SK-N-SH (cell line): ENCODE measurements around the gene KLK3. TPM values are rescaled to one million over a fixed set of nuclear protein-coding genes. Genes with fewer than 3 reads are reported as not detected.

ENCODE experiments used
- CTCF ChIA-PET: fragments of 300-600, 350-600 bp; formaldehyde crosslinking; extraction: SDS; loops from one replicate; lab custom pipeline; 2021; lab: Yijun Ruan, JAX
- POLR2A ChIA-PET: fragments of 350-600 bp; sonication (Branson Sonifier 250); formaldehyde crosslinking; extraction: SDS; loops from one replicate; lab custom pipeline; 2020; ENCODE audit warnings: antibody characterized with exemption, inconsistent platforms; lab: Yijun Ruan, JAX
- DNase-seq: peaks from one replicate; pipeline ENCODE4 v3.0.0; 2012
- H2AFZ ChIP-seq: fragments of 200-600 bp; sonication (generic); 2 replicates; pipeline ENCODE4 v1.8.1; 2016; ENCODE audit warnings: antibody characterized with exemption, mild to moderate bottlenecking, low read depth
- H3F3A ChIP-seq: fragments of 200-600 bp; sonication (generic); replicated peaks from 2 replicates; pipeline ENCODE3; 2016; ENCODE audit warnings: antibody characterized with exemption, mild to moderate bottlenecking; ENCODE audit not compliant: insufficient read depth
- H3K27ac ChIP-seq, 2 experiments: fragments of 200-500 bp in 1 of 2; fragments of 200-600 bp in 1 of 2; sonication (Bioruptor generic) in 1 of 2; sonication (generic), shearing (Covaris generic) in 1 of 2; 2 replicates each; pipeline versions ENCODE4 v1.5.1 to v1.6.1; 2014 to 2016; ENCODE audit warnings: low read depth in 2 of 2, inconsistent platforms in 1 of 2, low read length in 1 of 2, mild to moderate bottlenecking in 1 of 2, mixed read lengths in 1 of 2
- H3K27me3 ChIP-seq: fragments of 200-600 bp; sonication (generic), shearing (Covaris generic); 2 replicates; pipeline ENCODE4 v1.6.1; 2016; ENCODE audit warnings: mixed run types; ENCODE audit not compliant: insufficient read depth
- H3K36me3 ChIP-seq, 2 experiments: fragments of 200-500 bp in 1 of 2; fragments of 200-600 bp in 1 of 2; sonication (Bioruptor generic) in 1 of 2; sonication (generic) in 1 of 2; replicated peaks in 1 of 2; 2 replicates each; pipeline versions ENCODE3 to v1.5.1; 2014 to 2016; ENCODE audit warnings: low read length in 1 of 2, mild to moderate bottlenecking in 1 of 2; ENCODE audit not compliant: insufficient read depth in 2 of 2, control insufficient read depth in 1 of 2
- H3K4me1 ChIP-seq, 2 experiments: fragments of 200-500 bp in 1 of 2; fragments of 200-600 bp in 1 of 2; sonication (Bioruptor generic) in 1 of 2; sonication (generic), shearing (Covaris generic) in 1 of 2; 2 replicates each; pipeline versions ENCODE4 v1.5.1 to v1.6.1; 2014 to 2016; ENCODE audit warnings: low read depth in 1 of 2, low read length in 1 of 2, mixed run types in 1 of 2; ENCODE audit not compliant: insufficient read depth in 2 of 2, control insufficient read depth in 1 of 2
- H3K4me2 ChIP-seq: fragments of 200-600 bp; sonication (generic), shearing (Covaris generic); 2 replicates; pipeline ENCODE4 v1.6.1; 2017; ENCODE audit warnings: mixed run types
- H3K4me3 ChIP-seq, 2 experiments: fragments of 200-500 bp in 1 of 2; fragments of 200-600 bp in 1 of 2; sonication (Bioruptor generic) in 1 of 2; sonication (generic), shearing (Covaris generic) in 1 of 2; 2 replicates each; pipeline versions ENCODE4 v1.5.1 to v1.8.1; 2014 to 2016; ENCODE audit warnings: low read depth in 2 of 2, inconsistent platforms in 1 of 2, low read length in 1 of 2, mild to moderate bottlenecking in 1 of 2, mixed read lengths in 1 of 2, moderate library complexity in 1 of 2
- H3K79me2 ChIP-seq: fragments of 200-600 bp; sonication (generic); 2 replicates; pipeline ENCODE4 v1.8.1; 2017; ENCODE audit warnings: mild to moderate bottlenecking; ENCODE audit not compliant: insufficient read depth
- H3K9ac ChIP-seq: fragments of 200-600 bp; sonication (generic); 2 replicates; pipeline ENCODE4 v1.6.1; 2017; ENCODE audit warnings: mixed run types
- H3K9me2 ChIP-seq: fragments of 200-600 bp; sonication (generic); 2 replicates; pipeline ENCODE4 v1.6.1; 2017; ENCODE audit warnings: mixed run types
- H3K9me3 ChIP-seq: fragments of 200-600 bp; sonication (generic); 2 replicates; pipeline ENCODE4 v1.6.1; 2017; ENCODE audit warnings: mixed run types, mild to moderate bottlenecking, moderate library complexity
- H4K20me1 ChIP-seq: fragments of 200-600 bp; sonication (generic); 2 replicates; pipeline ENCODE4 v1.6.1; 2017; ENCODE audit warnings: mild to moderate bottlenecking, mixed run types; ENCODE audit not compliant: insufficient read depth
- ELF1 ChIP-seq: IDR thresholded peaks from 2 replicates; pipeline ENCODE4 v1.4.0; 2012
- EZH2phosphoT487 ChIP-seq: fragments of 200-600 bp; sonication (generic); IDR thresholded peaks from 2 replicates; pipeline ENCODE4 v1.6.1; 2017; ENCODE audit warnings: low read depth, mixed run types, mild to moderate bottlenecking, antibody characterized with exemption, moderate library complexity, borderline replicate concordance
- FOSL2 ChIP-seq: IDR thresholded peaks from 2 replicates; pipeline ENCODE4 v1.4.0; 2012; ENCODE audit warnings: low read depth, mild to moderate bottlenecking, moderate library complexity, borderline replicate concordance
- FOXM1 ChIP-seq: IDR thresholded peaks from 2 replicates; pipeline ENCODE4 v1.4.0; 2012; ENCODE audit warnings: low read depth, mild to moderate bottlenecking
- MEF2A ChIP-seq: IDR thresholded peaks from 2 replicates; pipeline ENCODE4 v1.4.0; 2012; ENCODE audit warnings: low read depth, borderline replicate concordance
- MXI1 ChIP-seq: IDR thresholded peaks from 2 replicates; pipeline ENCODE4 v1.6.1; 2012; ENCODE audit warnings: mild to moderate bottlenecking, low read depth, low read length, improper control_type of control experiment
- NRF1 ChIP-seq: IDR thresholded peaks from 2 replicates; pipeline ENCODE4 v1.6.1; 2012; ENCODE audit warnings: low read depth, mild to moderate bottlenecking, low read length
- POLR2AphosphoS5 ChIP-seq: IDR thresholded peaks from 2 replicates; pipeline ENCODE4 v1.6.1; 2012; ENCODE audit warnings: low read depth, low read length
- RFX5 ChIP-seq: IDR thresholded peaks from 2 replicates; pipeline ENCODE4 v1.6.1; 2012; ENCODE audit warnings: mild to moderate bottlenecking, improper control_type of control experiment, low read length
- SIN3A ChIP-seq: IDR thresholded peaks from 2 replicates; pipeline ENCODE4 v1.6.1; 2012; ENCODE audit warnings: low read depth, mild to moderate bottlenecking, low read length, moderate library complexity, borderline replicate concordance
- SMC3 ChIP-seq: IDR thresholded peaks from 2 replicates; pipeline ENCODE4 v1.6.1; 2012; ENCODE audit warnings: low read depth, low read length, improper control_type of control experiment
- TEAD4 ChIP-seq: IDR thresholded peaks from 2 replicates; pipeline ENCODE4 v1.4.0; 2012; ENCODE audit warnings: mild to moderate bottlenecking, borderline replicate concordance; ENCODE audit not compliant: insufficient read depth
- USF1 ChIP-seq: IDR thresholded peaks from 2 replicates; pipeline ENCODE4 v1.4.0; 2012; ENCODE audit warnings: low read depth, borderline replicate concordance
- YY1 ChIP-seq: IDR thresholded peaks from 2 replicates; pipeline ENCODE4 v1.4.0; 2012; ENCODE audit warnings: low read depth, mild to moderate bottlenecking
- WGBS: methylation state at CpG from one replicate; pipeline ENCODE4 v1.1.6; 2017; ENCODE audit warnings: low lambda C conversion rate; 5-methylcytosine and 5-hydroxymethylcytosine counted together
- polyA plus RNA-seq, 3 experiments: library from polyadenylated mRNA; depleted of rRNA; stranded (reverse); fragments of >200 nt; gene quantifications; 2 replicates each; pipeline ENCODE4 v1.2.3, GENCODE V29; 2012
- TF ChIP-seq, protein P1 (sequence below): fragments of 200-600 bp; sonication (generic); IDR thresholded peaks from 2 replicates; pipeline ENCODE4 v1.6.1; 2017; ENCODE audit warnings: antibody characterized with exemption, mild to moderate bottlenecking, moderate library complexity
- TF ChIP-seq, protein P2 (sequence below): IDR thresholded peaks from 2 replicates; pipeline ENCODE4 v1.6.1; 2012; ENCODE audit warnings: mild to moderate bottlenecking, low read depth, low read length, moderate library complexity
- TF ChIP-seq, protein P3 (sequence below): IDR thresholded peaks from 2 replicates; pipeline ENCODE4 v1.4.0; 2012; ENCODE audit warnings: low read depth
- TF ChIP-seq, protein P4 (sequence below): IDR thresholded peaks from 2 replicates; pipeline ENCODE4 v1.4.0; 2012; ENCODE audit warnings: low read depth, borderline replicate concordance

Gene KLK3
- polyA plus RNA-seq, 1 of the 3 experiments (the other 2 are of a cell fraction): not detected

DNA sequence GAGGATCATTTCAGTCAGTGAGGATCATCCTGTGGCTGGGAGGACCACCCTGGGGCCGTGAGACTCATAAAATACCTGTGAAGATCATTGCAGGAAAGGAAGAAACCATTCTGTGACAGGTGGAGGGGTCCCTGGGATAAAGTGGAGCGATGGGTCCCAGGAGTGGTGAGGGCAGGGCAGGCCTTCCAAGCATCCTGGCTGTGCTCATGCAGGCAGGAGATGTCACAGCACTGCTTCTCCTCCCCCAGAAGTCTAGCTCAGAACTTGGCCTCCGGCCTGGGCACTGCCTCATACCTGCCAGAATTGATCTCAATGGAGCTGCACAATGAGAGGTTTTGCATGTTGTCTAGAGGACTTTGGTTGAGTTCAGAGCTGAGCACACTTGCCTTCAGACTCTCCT, 42.2 kb upstream of the KLK3 start:
- ChIA-PET POLR2A (no interaction called here), CTCF (interaction anchor here (1.1 kb wide), 1 partner anchor 26 kb away, joined by 3 read pairs; no protein-coding TSS in a partner anchor)
- Histone ChIP-seq H3K4me2 (no peak overlapping the region), H3K9me3 (no peaks in the 10 kb centered on the region), H4K20me1 (no peaks in the 10 kb centered on the region), H3K79me2 (no peaks in the 10 kb centered on the region), H3K4me3 (no peak overlapping the region), H3K9me2 (no peaks in the 10 kb centered on the region), H2AFZ (no peak overlapping the region), H3K9ac (no peak overlapping the region), H3F3A (no peaks in the 10 kb centered on the region), H3K36me3 (no peaks in the 10 kb centered on the region), H3K27ac (no peak overlapping the region), H3K4me1 (no peaks in the 10 kb centered on the region), H3K27me3 (peaks cover 4% of the 10 kb centered on the region; the same call in 1 of the 2 replicates)
- TF ChIP-seq, protein P1, sequence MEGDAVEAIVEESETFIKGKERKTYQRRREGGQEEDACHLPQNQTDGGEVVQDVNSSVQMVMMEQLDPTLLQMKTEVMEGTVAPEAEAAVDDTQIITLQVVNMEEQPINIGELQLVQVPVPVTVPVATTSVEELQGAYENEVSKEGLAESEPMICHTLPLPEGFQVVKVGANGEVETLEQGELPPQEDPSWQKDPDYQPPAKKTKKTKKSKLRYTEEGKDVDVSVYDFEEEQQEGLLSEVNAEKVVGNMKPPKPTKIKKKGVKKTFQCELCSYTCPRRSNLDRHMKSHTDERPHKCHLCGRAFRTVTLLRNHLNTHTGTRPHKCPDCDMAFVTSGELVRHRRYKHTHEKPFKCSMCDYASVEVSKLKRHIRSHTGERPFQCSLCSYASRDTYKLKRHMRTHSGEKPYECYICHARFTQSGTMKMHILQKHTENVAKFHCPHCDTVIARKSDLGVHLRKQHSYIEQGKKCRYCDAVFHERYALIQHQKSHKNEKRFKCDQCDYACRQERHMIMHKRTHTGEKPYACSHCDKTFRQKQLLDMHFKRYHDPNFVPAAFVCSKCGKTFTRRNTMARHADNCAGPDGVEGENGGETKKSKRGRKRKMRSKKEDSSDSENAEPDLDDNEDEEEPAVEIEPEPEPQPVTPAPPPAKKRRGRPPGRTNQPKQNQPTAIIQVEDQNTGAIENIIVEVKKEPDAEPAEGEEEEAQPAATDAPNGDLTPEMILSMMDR: no peak
- TF ChIP-seq YY1 (no peak), FOXM1 (no peak), EZH2phosphoT487 (no peak), RFX5 (no peak), NRF1 (no peak), FOSL2 (no peak), ELF1 (no peak), MXI1 (no peak), USF1 (no peak), SIN3A (no peak), MEF2A (no peak), TEAD4 (no peak), SMC3 (no peak), POLR2AphosphoS5 (no peak)
- TF ChIP-seq, protein P2, sequence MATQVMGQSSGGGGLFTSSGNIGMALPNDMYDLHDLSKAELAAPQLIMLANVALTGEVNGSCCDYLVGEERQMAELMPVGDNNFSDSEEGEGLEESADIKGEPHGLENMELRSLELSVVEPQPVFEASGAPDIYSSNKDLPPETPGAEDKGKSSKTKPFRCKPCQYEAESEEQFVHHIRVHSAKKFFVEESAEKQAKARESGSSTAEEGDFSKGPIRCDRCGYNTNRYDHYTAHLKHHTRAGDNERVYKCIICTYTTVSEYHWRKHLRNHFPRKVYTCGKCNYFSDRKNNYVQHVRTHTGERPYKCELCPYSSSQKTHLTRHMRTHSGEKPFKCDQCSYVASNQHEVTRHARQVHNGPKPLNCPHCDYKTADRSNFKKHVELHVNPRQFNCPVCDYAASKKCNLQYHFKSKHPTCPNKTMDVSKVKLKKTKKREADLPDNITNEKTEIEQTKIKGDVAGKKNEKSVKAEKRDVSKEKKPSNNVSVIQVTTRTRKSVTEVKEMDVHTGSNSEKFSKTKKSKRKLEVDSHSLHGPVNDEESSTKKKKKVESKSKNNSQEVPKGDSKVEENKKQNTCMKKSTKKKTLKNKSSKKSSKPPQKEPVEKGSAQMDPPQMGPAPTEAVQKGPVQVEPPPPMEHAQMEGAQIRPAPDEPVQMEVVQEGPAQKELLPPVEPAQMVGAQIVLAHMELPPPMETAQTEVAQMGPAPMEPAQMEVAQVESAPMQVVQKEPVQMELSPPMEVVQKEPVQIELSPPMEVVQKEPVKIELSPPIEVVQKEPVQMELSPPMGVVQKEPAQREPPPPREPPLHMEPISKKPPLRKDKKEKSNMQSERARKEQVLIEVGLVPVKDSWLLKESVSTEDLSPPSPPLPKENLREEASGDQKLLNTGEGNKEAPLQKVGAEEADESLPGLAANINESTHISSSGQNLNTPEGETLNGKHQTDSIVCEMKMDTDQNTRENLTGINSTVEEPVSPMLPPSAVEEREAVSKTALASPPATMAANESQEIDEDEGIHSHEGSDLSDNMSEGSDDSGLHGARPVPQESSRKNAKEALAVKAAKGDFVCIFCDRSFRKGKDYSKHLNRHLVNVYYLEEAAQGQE: no peak
- TF ChIP-seq, protein P3, sequence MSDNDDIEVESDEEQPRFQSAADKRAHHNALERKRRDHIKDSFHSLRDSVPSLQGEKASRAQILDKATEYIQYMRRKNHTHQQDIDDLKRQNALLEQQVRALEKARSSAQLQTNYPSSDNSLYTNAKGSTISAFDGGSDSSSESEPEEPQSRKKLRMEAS: no peak
- TF ChIP-seq, protein P4, sequence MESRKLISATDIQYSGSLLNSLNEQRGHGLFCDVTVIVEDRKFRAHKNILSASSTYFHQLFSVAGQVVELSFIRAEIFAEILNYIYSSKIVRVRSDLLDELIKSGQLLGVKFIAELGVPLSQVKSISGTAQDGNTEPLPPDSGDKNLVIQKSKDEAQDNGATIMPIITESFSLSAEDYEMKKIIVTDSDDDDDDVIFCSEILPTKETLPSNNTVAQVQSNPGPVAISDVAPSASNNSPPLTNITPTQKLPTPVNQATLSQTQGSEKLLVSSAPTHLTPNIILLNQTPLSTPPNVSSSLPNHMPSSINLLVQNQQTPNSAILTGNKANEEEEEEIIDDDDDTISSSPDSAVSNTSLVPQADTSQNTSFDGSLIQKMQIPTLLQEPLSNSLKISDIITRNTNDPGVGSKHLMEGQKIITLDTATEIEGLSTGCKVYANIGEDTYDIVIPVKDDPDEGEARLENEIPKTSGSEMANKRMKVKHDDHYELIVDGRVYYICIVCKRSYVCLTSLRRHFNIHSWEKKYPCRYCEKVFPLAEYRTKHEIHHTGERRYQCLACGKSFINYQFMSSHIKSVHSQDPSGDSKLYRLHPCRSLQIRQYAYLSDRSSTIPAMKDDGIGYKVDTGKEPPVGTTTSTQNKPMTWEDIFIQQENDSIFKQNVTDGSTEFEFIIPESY: no peak
- DNase-seq: no peak
- WGBS: 11% methylated on average over 3 of the region's 3 CpGs
